ENCODE results near the gene KAZN. TPM values are rescaled to one million over a fixed set of nuclear protein-coding genes. Genes with fewer than 3 reads are reported as not detected.

The KAZN gene
- total RNA-seq, 2 donors from 2014 or later: 9.8 to 12.2 TPM

DNA sequence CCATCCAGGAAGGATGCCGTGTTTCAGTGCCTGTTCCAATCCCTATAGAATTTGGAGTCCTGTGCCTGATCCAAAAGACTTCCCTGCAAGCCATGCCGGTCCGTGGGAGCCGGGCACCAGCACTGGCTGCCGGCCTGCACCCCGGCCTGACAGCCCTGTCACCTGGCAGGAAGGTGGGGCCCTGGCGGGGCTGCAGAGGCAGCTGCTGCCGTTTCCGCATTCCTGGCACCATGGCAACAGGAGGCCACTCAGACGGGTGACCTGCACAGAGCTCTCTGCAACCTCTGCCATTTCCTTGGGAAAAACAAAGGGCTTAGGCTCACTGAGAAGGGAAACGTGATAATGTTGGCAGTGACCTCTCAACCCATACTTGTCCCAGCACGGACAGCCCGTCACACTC, 491.9 kb downstream of the KAZN start:
- Histone ChIP-seq H3K4me1 (peaks cover 7% of the 10 kb centered on the region), H3K27me3 (no peaks in the 10 kb centered on the region), H3K36me3 (no peaks in the 10 kb centered on the region), H3K4me3 (no peak overlapping the region), H3K9me3 (no peaks in the 10 kb centered on the region), H3K27ac (no peak overlapping the region), H3K9ac (ENCODE audit: low read depth in 2 of 2, low read length in 2 of 2) (peak overlapping the region; percentile 8 to 12)
- TF ChIP-seq, protein P1, sequence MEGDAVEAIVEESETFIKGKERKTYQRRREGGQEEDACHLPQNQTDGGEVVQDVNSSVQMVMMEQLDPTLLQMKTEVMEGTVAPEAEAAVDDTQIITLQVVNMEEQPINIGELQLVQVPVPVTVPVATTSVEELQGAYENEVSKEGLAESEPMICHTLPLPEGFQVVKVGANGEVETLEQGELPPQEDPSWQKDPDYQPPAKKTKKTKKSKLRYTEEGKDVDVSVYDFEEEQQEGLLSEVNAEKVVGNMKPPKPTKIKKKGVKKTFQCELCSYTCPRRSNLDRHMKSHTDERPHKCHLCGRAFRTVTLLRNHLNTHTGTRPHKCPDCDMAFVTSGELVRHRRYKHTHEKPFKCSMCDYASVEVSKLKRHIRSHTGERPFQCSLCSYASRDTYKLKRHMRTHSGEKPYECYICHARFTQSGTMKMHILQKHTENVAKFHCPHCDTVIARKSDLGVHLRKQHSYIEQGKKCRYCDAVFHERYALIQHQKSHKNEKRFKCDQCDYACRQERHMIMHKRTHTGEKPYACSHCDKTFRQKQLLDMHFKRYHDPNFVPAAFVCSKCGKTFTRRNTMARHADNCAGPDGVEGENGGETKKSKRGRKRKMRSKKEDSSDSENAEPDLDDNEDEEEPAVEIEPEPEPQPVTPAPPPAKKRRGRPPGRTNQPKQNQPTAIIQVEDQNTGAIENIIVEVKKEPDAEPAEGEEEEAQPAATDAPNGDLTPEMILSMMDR (IDR thresholded peaks at IDR 0.05): no peak
- intact Hi-C loops (cut with DNase I): loop anchor here (10.0 kb wide), 1 partner anchor 1126 kb away; no protein-coding TSS in a partner anchor
- peak; percentile 90 for DNase-seq

DNA sequence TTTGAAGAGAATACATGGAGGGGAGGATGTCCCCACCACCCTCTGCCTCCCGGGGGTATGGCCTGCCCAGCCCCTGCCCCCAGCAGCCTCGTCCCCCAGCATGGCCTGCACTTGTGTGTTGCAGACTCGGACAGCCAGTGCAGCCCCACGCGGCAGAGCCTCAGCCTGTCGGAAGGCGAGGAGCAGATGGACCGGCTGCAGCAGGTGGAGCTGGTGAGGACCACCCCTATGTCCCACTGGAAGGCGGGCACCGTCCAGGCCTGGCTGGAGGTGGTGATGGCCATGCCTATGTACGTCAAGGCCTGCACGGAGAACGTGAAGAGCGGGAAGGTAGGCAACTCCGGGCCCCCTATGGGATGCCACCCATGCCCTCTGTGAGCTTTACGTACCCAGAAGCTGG, 495.6 kb downstream of the KAZN start:
- H3K4me3 ChIP-seq: no peak overlapping the region
- peaks cover 7% of the 10 kb centered on the region for H3K4me1 ChIP-seq
- no peak for DNase-seq
- no peaks in the 10 kb centered on the region for H3K27me3 ChIP-seq
- H3K27ac ChIP-seq: no peak overlapping the region
- no peak overlapping the region for H3K9ac ChIP-seq (ENCODE audit: low read depth in 2 of 2, low read length in 2 of 2)
- no peaks in the 10 kb centered on the region for H3K36me3 ChIP-seq
- intact Hi-C loops (cut with DNase I): loop anchor here (10.0 kb wide), 1 partner anchor 1129 kb away; no protein-coding TSS in a partner anchor
- TF ChIP-seq, protein P1 (IDR thresholded peaks at IDR 0.05): no peak
- no peaks in the 10 kb centered on the region for H3K9me3 ChIP-seq

DNA sequence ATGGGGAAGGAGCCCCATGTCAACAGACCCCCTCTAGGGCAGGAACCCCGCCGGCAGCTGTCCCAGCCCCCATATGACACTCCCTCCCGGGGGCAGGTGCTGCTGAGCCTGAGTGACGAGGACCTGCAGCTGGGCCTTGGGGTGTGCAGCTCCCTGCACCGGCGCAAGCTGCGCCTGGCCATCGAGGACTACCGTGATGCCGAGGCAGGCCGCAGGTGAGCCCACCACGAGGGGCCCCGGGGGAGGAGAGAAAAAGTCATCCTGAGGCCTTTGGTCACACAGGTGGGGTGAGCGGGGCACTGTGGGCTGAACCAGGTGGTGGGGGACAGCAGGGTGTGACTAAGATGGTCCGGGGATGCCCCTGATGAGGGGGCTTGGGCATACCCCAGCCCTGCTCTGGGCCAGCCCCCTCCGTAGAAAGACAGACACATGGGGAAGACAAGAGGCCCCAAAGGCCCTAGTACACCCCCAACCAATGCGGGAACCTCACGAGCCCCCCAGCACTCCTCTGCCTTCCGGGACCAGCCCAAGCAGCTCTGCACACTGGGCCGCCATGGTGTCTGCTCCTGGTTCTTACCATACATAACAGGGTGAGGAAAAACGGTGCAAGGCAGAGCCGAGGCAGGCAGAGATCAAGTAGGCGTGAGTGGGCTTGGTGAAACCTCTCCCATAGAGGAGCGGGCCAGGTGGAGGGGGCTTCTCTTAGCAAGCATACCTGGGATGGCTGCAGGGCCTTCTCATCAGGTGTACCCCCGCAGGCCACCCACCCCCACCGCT, 496.4 kb downstream of the KAZN start:
- TF ChIP-seq, protein P1 (IDR thresholded peaks at IDR 0.05): no peak
- intact Hi-C loops (cut with DNase I): loop anchor here (5.0 to 10.0 kb wide), 2 partner anchors 33 to 1130 kb away; no protein-coding TSS in a partner anchor

DNA sequence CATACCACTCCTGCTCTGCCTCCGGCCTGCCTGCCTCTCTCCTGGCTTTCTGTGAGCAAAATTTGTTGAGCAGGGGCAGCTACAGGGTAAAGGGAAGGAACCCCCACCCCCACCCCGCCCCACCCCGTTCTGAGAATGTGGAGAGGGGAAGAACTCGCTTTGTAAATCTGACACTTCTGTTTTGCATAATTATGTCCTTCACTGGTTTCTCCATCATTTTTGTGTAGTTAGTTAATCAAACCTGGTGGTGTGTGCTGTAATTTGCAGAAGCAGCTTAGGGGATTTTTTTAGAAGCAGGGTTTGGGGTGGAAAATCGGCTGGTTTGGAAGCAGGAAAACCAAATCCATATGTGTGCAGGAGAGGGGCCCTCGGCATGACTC, 497.0 kb downstream of the KAZN start:
- Histone ChIP-seq H3K4me3 (no peak overlapping the region), H3K4me1 (no peaks in the 10 kb centered on the region), H3K9ac (ENCODE audit: low read depth in 2 of 2, low read length in 2 of 2) (no peak overlapping the region), H3K27ac (no peak overlapping the region), H3K9me3 (no peaks in the 10 kb centered on the region), H3K36me3 (no peaks in the 10 kb centered on the region), H3K27me3 (no peaks in the 10 kb centered on the region)
- TF ChIP-seq, protein P1 (IDR thresholded peaks at IDR 0.05): no peak
- intact Hi-C loops (cut with DNase I): loop anchor here (5.0 to 10.0 kb wide), 2 partner anchors 33 to 1131 kb away; no protein-coding TSS in a partner anchor
- DNase-seq: no peak

More for the DNA sequence above, 496.4 kb downstream of the KAZN start:
- Histone ChIP-seq H3K4me1 (peaks cover 4% of the 10 kb centered on the region), H3K4me3 (no peak overlapping the region), H3K36me3 (no peaks in the 10 kb centered on the region), H3K9me3 (no peaks in the 10 kb centered on the region), H3K9ac (ENCODE audit: low read depth in 2 of 2, low read length in 2 of 2) (no peak overlapping the region), H3K27me3 (no peaks in the 10 kb centered on the region), H3K27ac (no peak overlapping the region)
- no peak for DNase-seq

DNA sequence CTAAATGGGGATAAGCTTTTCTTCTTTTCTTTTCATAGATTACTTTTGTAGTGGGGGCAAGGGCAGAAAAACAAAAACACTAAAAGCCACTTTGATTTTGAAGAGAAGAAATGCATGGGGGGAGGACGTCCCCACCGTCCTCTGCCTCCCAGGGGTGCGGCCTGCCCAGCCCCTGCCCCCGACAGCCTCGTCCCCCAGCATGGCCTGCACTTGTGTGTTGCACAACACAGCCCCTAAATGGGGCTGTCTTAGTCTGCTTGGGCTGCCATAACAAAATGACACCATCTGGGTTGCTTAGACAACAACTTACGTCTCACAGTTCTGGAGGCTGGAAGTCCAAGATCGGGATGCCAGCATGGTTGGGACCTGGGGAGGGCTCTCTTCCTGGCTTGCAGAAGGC, 497.8 kb downstream of the KAZN start:
- H3K4me1 ChIP-seq: no peaks in the 10 kb centered on the region
- TF ChIP-seq, protein P1 (IDR thresholded peaks at IDR 0.05): no peak

More for the DNA sequence above, 497.8 kb downstream of the KAZN start:
- intact Hi-C loops (cut with DNase I): loop anchor here (5.0 to 10.0 kb wide), 2 partner anchors 34 to 1131 kb away; no protein-coding TSS in a partner anchor
- Histone ChIP-seq H3K36me3 (no peaks in the 10 kb centered on the region), H3K27me3 (no peaks in the 10 kb centered on the region), H3K27ac (no peak overlapping the region), H3K9ac (ENCODE audit: low read depth in 2 of 2, low read length in 2 of 2) (no peak overlapping the region), H3K4me3 (no peak overlapping the region), H3K9me3 (no peaks in the 10 kb centered on the region)
- DNase-seq: no peak

All from colonic mucosa (tissue), 4 donors.